Tibial nerve (tissue), 4 donors: ENCODE results near the gene CARMIL1. TPM values are rescaled to one million over a fixed set of nuclear protein-coding genes. Genes with fewer than 3 reads are reported as not detected.

Source experiments
- DNase-seq, 2 donors: peaks; one replicate each; pipeline ENCODE4 v3.0.0-alpha.2; 2019; ENCODE audit warnings: low spot score in 2 of 2
- H3K27ac ChIP-seq, 4 donors: fragments of 200-600 bp; sonication (generic) in 3 of 4; one replicate each; pipeline ENCODE4 v1.5.1; 2017 to 2019; ENCODE audit warnings: mild to moderate bottlenecking in 1 of 4
- H3K27me3 ChIP-seq, 2 donors: fragments of 200-600 bp; sonication (generic) in 1 of 2; one replicate each; pipeline versions ENCODE4 v1.5.1 to v1.6.0; 2017 to 2019
- H3K36me3 ChIP-seq, 3 donors: fragments of 200-600 bp; sonication (generic); one replicate each; pipeline ENCODE4 v1.5.1; 2018 to 2019
- H3K4me1 ChIP-seq, 4 donors: fragments of 200-600 bp; sonication (generic) in 3 of 4; one replicate each; pipeline ENCODE4 v1.5.1; 2017 to 2019
- H3K4me3 ChIP-seq, 4 donors: fragments of 200-600 bp; sonication (generic) in 3 of 4; one replicate each; pipeline ENCODE4 v1.5.1; 2017 to 2019; ENCODE audit warnings: mild to moderate bottlenecking in 1 of 4, moderate library complexity in 1 of 4
- H3K9me3 ChIP-seq, 4 donors: fragments of 200-600 bp; sonication (generic) in 3 of 4; one replicate each; pipeline ENCODE4 v1.5.1; 2017 to 2019
- CTCF ChIP-seq, 5 experiments: fragments of 200-600 bp in 3 of 5; fragments of 450-650 bp in 2 of 5; sonication (generic) in 3 of 5; IDR thresholded peaks; one replicate each; pipeline ENCODE4 v1.5.1; 2016 to 2019; ENCODE audit warnings: antibody characterized with exemption in 5 of 5, mild to moderate bottlenecking in 3 of 5, moderate library complexity in 2 of 5
- EP300 ChIP-seq, 2 donors: sonication (generic); formaldehyde crosslinking; IDR thresholded peaks; one replicate each; pipeline ENCODE4 v1.6.1; 2017; ENCODE audit warnings: antibody characterized with exemption in 2 of 2, mild to moderate bottlenecking in 1 of 2
- POLR2A ChIP-seq, 2 donors: fragments of 450-650 bp; IDR thresholded peaks; one replicate each; pipeline ENCODE4 v1.6.1; 2017; ENCODE audit warnings: antibody characterized with exemption in 2 of 2, mild to moderate bottlenecking in 2 of 2, moderate library complexity in 2 of 2
- WGBS, 2 donors: methylation state at CpG; one replicate each; pipeline ENCODE4 v1.1.5; 2018; 5-methylcytosine and 5-hydroxymethylcytosine counted together
- total RNA-seq, 4 donors: library from RNA; depleted of rRNA; stranded (reverse); fragments of >200 nt; gene quantifications; one replicate each; pipeline ENCODE4 v1.1.0, GENCODE V29; 2016

Gene CARMIL1
- total RNA-seq, 4 donors from 2014 or later, result 29.1 to 43.5 (median 34.1) TPM

- no peaks in the 10 kb centered on the region for H3K9me3 ChIP-seq
- no peak for TF ChIP-seq EP300 (IDR thresholded peaks at IDR 0.05)
- no peak overlapping the region for H3K27ac ChIP-seq
- no peaks in the 10 kb centered on the region for H3K27me3 ChIP-seq
- WGBS, 2 donors, result 43% methylated on average over 4 of the region's 4 CpGs
- H3K36me3 ChIP-seq, result peaks cover 0 to 11% (median 0%) of the 10 kb centered on the region in 3 donors
- H3K4me1 ChIP-seq, result no peaks in the 10 kb centered on the region
- no peak for DNase-seq
- no peak overlapping the region for H3K4me3 ChIP-seq
These were observed 340.0 kb downstream of the CARMIL1 start for GRCh38 chr6:25619217-25619616.

- no peak for TF ChIP-seq POLR2A (IDR thresholded peaks at IDR 0.05)
- TF ChIP-seq EP300 (IDR thresholded peaks at IDR 0.05), result no peak
- no peak for TF ChIP-seq CTCF (IDR thresholded peaks at IDR 0.05)
- Histone ChIP-seq H3K36me3 (peaks cover 0 to 11% (median 0%) of the 10 kb centered on the region in 3 donors), H3K9me3 (no peaks in the 10 kb centered on the region), H3K4me1 (no peaks in the 10 kb centered on the region), H3K4me3 (no peak overlapping the region), H3K27ac (no peak overlapping the region), H3K27me3 (no peaks in the 10 kb centered on the region)
- 77 to 79% methylated on average over 2 of the region's 2 CpGs for WGBS, 2 donors
- no peak for DNase-seq
These were observed 341.2 kb downstream of the CARMIL1 start for GRCh38 chr6:25620391-25620790.

- H3K36me3 ChIP-seq, result peaks cover 0 to 5% (median 0%) of the 10 kb centered on the region in 3 donors
- no peak overlapping the region for H3K4me3 ChIP-seq
- TF ChIP-seq CTCF (IDR thresholded peaks at IDR 0.05) (no peak), POLR2A (IDR thresholded peaks at IDR 0.05) (no peak), EP300 (IDR thresholded peaks at IDR 0.05) (no peak)
- H3K4me1 ChIP-seq, result no peaks in the 10 kb centered on the region
- 62 to 63% methylated on average over 1 of the region's 1 CpG for WGBS, 2 donors
- DNase-seq, result no peak
- no peak overlapping the region for H3K27ac ChIP-seq
- no peaks in the 10 kb centered on the region for H3K9me3 ChIP-seq
- no peaks in the 10 kb centered on the region for H3K27me3 ChIP-seq
These were observed 343.9 kb downstream of the CARMIL1 start for GRCh38 chr6:25623065-25623464.

GRCh38 chr6:25623879-25624278 lies 344.7 kb downstream of the CARMIL1 start:
- no peaks in the 10 kb centered on the region for H3K4me1 ChIP-seq
- H3K27ac ChIP-seq, result no peak overlapping the region
- H3K9me3 ChIP-seq, result no peaks in the 10 kb centered on the region
- WGBS, 2 donors, result 61 to 79% methylated on average over 1 of the region's 1 CpG
- no peak overlapping the region for H3K4me3 ChIP-seq
- no peak for DNase-seq
- TF ChIP-seq CTCF (IDR thresholded peaks at IDR 0.05), result no peak
- no peak for TF ChIP-seq POLR2A (IDR thresholded peaks at IDR 0.05)
- no peak for TF ChIP-seq EP300 (IDR thresholded peaks at IDR 0.05)
- no peaks in the 10 kb centered on the region for H3K27me3 ChIP-seq
- H3K36me3 ChIP-seq, result peaks cover 0 to 5% (median 0%) of the 10 kb centered on the region in 3 donors

- H3K4me1 ChIP-seq, result no peaks in the 10 kb centered on the region
- 69 to 75% methylated on average over 3 of the region's 3 CpGs for WGBS, 2 donors
- no peaks in the 10 kb centered on the region for H3K9me3 ChIP-seq
- no peak overlapping the region for H3K4me3 ChIP-seq
- TF ChIP-seq CTCF (IDR thresholded peaks at IDR 0.05) (no peak), POLR2A (IDR thresholded peaks at IDR 0.05) (no peak), EP300 (IDR thresholded peaks at IDR 0.05) (no peak)
- no peak overlapping the region for H3K27ac ChIP-seq
- no peaks in the 10 kb centered on the region for H3K27me3 ChIP-seq
- H3K36me3 ChIP-seq, result no peaks in the 10 kb centered on the region
- no peak for DNase-seq
These were observed 347.8 kb downstream of the CARMIL1 start for GRCh38 chr6:25627001-25627400.
